ENCODE results near the gene TOR3A. TPM values are rescaled to one million over a fixed set of nuclear protein-coding genes. Genes with fewer than 3 reads are reported as not detected.

TOR3A gene
- total RNA-seq, 3 donors from 2014 or later (not counting 1 experiment from before 2014, with no cell fraction given): 22.7 to 33.3 (median 29.0) TPM

- no peak overlapping the region for H3K4me3 ChIP-seq (ENCODE audit: low read length)
- peaks cover 18% of the 10 kb centered on the region for H3K4me1 ChIP-seq (ENCODE audit: control insufficient read depth, insufficient read depth, low read length)
- H3K9me3 ChIP-seq (ENCODE audit: control insufficient read depth, insufficient read depth, low read length): no peaks in the 10 kb centered on the region
- ATAC-seq (no peak), DNase-seq (no peak)
- H3K27me3 Mint-ChIP-seq (ENCODE audit: low read depth in 2 of 2): no peaks in the 10 kb centered on the region
- intact Hi-C loops (cut with micrococcal nuclease): no loop called here
- H3K27ac ChIP-seq (ENCODE audit: low read length): no peak overlapping the region
- 94% methylated on average over 11 of the region's 11 CpGs for WGBS (ENCODE audit: insufficient coverage)
- H3K4me1 Mint-ChIP-seq: peaks cover 0 to 23% of the 10 kb centered on the region in 2 donors
- H3K36me3 ChIP-seq (ENCODE audit: control insufficient read depth, insufficient read depth, low read length): peaks cover 27% of the 10 kb centered on the region
- H3K9me3 Mint-ChIP-seq: no peaks in the 10 kb centered on the region
- H3K27ac Mint-ChIP-seq: no peak overlapping the region
- no peaks in the 10 kb centered on the region for H3K27me3 ChIP-seq (ENCODE audit: control insufficient read depth, insufficient read depth, low read length)
- H3K36me3 Mint-ChIP-seq: no peaks in the 10 kb centered on the region
- H3K4me3 Mint-ChIP-seq: no peak overlapping the region
- TF ChIP-seq CTCF (IDR thresholded peaks at IDR 0.05): no peak
These were observed 5.8 kb downstream of the TOR3A start for GRCh38 chr1:179087665-179088064.

- Histone ChIP-seq H3K4me1 (ENCODE audit: control insufficient read depth, insufficient read depth, low read length) (peaks cover 9% of the 10 kb centered on the region), H3K27ac (ENCODE audit: low read length) (no peak overlapping the region)
- intact Hi-C loops (cut with micrococcal nuclease): no loop called here
These were observed 8.1 kb downstream of the TOR3A start for GRCh38 chr1:179089827-179090482.

GRCh38 chr1:179090522-179090921 lies 8.7 kb downstream of the TOR3A start:
- H3K27ac ChIP-seq (ENCODE audit: low read length): no peak overlapping the region
- peaks cover 0 to 15% of the 10 kb centered on the region in 2 donors for H3K4me1 Mint-ChIP-seq
- no peaks in the 10 kb centered on the region for H3K9me3 Mint-ChIP-seq
- H3K27me3 ChIP-seq (ENCODE audit: control insufficient read depth, insufficient read depth, low read length): no peaks in the 10 kb centered on the region
- H3K4me3 ChIP-seq (ENCODE audit: low read length): no peak overlapping the region
- no peaks in the 10 kb centered on the region for H3K9me3 ChIP-seq (ENCODE audit: control insufficient read depth, insufficient read depth, low read length)
- WGBS (ENCODE audit: insufficient coverage): 98% methylated on average over 8 of the region's 8 CpGs
- DNase-seq: no peak
- ATAC-seq: no peak
- H3K4me3 Mint-ChIP-seq: no peak overlapping the region
- peaks cover 9% of the 10 kb centered on the region for H3K4me1 ChIP-seq (ENCODE audit: control insufficient read depth, insufficient read depth, low read length)
- no peaks in the 10 kb centered on the region for H3K36me3 Mint-ChIP-seq
- intact Hi-C loops (cut with micrococcal nuclease): no loop called here
- no peak for TF ChIP-seq CTCF (IDR thresholded peaks at IDR 0.05)
- no peaks in the 10 kb centered on the region for H3K27me3 Mint-ChIP-seq (ENCODE audit: low read depth in 2 of 2)
- H3K27ac Mint-ChIP-seq: peak overlapping the region in 1 of 2 donors; percentile 60
- H3K36me3 ChIP-seq (ENCODE audit: control insufficient read depth, insufficient read depth, low read length): peaks cover 49% of the 10 kb centered on the region

More at GRCh38 chr1:179089827-179090482, 8.1 kb downstream of the TOR3A start:
- Mint-ChIP-seq H3K4me3 (no peak overlapping the region), H3K4me1 (peaks cover 0 to 15% of the 10 kb centered on the region in 2 donors), H3K9me3 (no peaks in the 10 kb centered on the region), H3K27ac (peak overlapping the region in 1 of 2 donors; percentile 60), H3K36me3 (no peaks in the 10 kb centered on the region), H3K27me3 (ENCODE audit: low read depth in 2 of 2) (no peaks in the 10 kb centered on the region)
- ATAC-seq (no peak), DNase-seq (no peak)
- Histone ChIP-seq H3K9me3 (ENCODE audit: control insufficient read depth, insufficient read depth, low read length) (no peaks in the 10 kb centered on the region), H3K4me3 (ENCODE audit: low read length) (no peak overlapping the region), H3K36me3 (ENCODE audit: control insufficient read depth, insufficient read depth, low read length) (peaks cover 44% of the 10 kb centered on the region), H3K27me3 (ENCODE audit: control insufficient read depth, insufficient read depth, low read length) (no peaks in the 10 kb centered on the region)
- TF ChIP-seq CTCF (IDR thresholded peaks at IDR 0.05): no peak
- 96% methylated on average over 11 of the region's 16 CpGs for WGBS (ENCODE audit: insufficient coverage)

- intact Hi-C loops (cut with micrococcal nuclease): no loop called here
- Histone ChIP-seq H3K36me3 (ENCODE audit: control insufficient read depth, insufficient read depth, low read length) (peaks cover 49% of the 10 kb centered on the region), H3K27me3 (ENCODE audit: control insufficient read depth, insufficient read depth, low read length) (no peaks in the 10 kb centered on the region), H3K4me1 (ENCODE audit: control insufficient read depth, insufficient read depth, low read length) (peaks cover 9% of the 10 kb centered on the region), H3K4me3 (ENCODE audit: low read length) (no peak overlapping the region), H3K9me3 (ENCODE audit: control insufficient read depth, insufficient read depth, low read length) (no peaks in the 10 kb centered on the region), H3K27ac (ENCODE audit: low read length) (no peak overlapping the region)
- ATAC-seq (no peak), DNase-seq (no peak)
- no peak overlapping the region for H3K4me3 Mint-ChIP-seq
- no peaks in the 10 kb centered on the region for H3K27me3 Mint-ChIP-seq (ENCODE audit: low read depth in 2 of 2)
- WGBS (ENCODE audit: insufficient coverage): 98% methylated on average over 4 of the region's 4 CpGs
- peak overlapping the region in 1 of 2 donors; percentile 2 for H3K27ac Mint-ChIP-seq
- H3K4me1 Mint-ChIP-seq: peaks cover 0 to 15% of the 10 kb centered on the region in 2 donors
- H3K9me3 Mint-ChIP-seq: no peaks in the 10 kb centered on the region
- no peaks in the 10 kb centered on the region for H3K36me3 Mint-ChIP-seq
- TF ChIP-seq CTCF (IDR thresholded peaks at IDR 0.05): no peak
These were observed 9.1 kb downstream of the TOR3A start for GRCh38 chr1:179090923-179091322.
